HFF-Myc (cell line): ENCODE results near the gene HSDL1.

Source experiments
- DNase-seq: peaks from one replicate; pipeline ENCODE4 v3.0.0-alpha.2; 2011; ENCODE audit warnings: low read depth; ENCODE audit errors: extremely low read depth
- H3K4me3 ChIP-seq: replicated peaks from 2 replicates; pipeline ENCODE4 v1.5.1; 2011; ENCODE audit warnings: low read depth, mild to moderate bottlenecking, control low read depth, low read length
- TF ChIP-seq, protein P1 (sequence below): IDR thresholded peaks from 2 replicates; pipeline ENCODE4 v1.5.1; 2012; ENCODE audit warnings: mild to moderate bottlenecking, low read depth, low read length, control low read depth; ENCODE audit errors: missing control alignments

HSDL1 gene

DNA sequence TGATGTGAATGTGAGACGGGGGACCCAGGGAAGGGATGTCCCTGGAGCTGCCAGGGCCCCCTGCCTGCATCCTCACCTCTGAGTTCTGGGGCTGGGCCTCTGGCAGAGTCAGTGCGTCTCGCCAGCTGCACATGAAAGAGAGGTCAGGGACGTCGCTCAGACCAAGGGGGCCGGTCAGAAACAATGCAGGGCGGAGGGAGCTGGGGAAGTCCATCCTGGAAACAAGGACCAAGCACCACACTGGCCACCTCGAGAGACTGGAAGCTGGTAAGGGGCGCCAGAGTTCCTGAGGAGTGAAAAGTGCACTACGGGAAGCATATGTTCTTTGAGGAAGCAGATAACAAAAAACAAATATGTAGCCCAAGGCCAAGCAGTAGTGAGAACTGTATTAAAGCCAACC lies 39.8 kb upstream of the HSDL1 start:
- DNase-seq = no peak
- TF ChIP-seq, protein P1, sequence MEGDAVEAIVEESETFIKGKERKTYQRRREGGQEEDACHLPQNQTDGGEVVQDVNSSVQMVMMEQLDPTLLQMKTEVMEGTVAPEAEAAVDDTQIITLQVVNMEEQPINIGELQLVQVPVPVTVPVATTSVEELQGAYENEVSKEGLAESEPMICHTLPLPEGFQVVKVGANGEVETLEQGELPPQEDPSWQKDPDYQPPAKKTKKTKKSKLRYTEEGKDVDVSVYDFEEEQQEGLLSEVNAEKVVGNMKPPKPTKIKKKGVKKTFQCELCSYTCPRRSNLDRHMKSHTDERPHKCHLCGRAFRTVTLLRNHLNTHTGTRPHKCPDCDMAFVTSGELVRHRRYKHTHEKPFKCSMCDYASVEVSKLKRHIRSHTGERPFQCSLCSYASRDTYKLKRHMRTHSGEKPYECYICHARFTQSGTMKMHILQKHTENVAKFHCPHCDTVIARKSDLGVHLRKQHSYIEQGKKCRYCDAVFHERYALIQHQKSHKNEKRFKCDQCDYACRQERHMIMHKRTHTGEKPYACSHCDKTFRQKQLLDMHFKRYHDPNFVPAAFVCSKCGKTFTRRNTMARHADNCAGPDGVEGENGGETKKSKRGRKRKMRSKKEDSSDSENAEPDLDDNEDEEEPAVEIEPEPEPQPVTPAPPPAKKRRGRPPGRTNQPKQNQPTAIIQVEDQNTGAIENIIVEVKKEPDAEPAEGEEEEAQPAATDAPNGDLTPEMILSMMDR = no peak
- H3K4me3 ChIP-seq = no peak overlapping the region

DNA sequence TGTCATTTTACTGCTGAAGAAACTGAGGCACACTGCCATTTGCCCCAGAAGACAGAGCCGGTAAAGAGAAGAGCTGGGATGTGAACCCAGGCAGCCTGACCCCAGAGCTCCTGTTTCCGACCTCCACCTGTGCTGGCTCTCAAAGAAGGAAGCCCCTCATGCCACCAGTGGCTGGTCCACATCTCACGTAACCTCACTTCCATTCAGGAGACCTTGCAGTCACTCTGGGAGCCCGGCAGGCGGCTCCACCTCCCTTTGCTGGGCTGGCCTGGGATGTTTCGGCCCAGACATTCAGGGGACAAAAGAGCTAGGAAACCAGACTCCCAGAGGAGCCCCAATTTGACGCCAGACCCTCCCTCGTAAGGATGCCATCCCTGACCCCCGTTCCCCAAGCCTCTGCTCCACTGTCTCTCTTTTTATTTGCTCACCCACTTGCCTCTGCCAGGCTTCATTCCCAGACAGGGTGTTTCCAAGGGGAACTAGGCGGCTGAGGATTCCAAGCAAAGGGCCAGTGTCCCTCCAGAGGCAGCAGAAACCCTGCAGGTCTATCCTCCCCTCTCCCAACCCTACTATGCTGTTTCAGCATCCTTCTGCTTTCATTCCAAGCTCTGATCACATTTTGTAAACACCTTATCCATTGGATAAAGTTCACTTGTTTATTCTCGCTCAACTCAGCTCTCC lies 39.1 kb upstream of the HSDL1 start:
- DNase-seq = no peak
- TF ChIP-seq, protein P1 = no peak
- H3K4me3 ChIP-seq = no peak overlapping the region

DNA sequence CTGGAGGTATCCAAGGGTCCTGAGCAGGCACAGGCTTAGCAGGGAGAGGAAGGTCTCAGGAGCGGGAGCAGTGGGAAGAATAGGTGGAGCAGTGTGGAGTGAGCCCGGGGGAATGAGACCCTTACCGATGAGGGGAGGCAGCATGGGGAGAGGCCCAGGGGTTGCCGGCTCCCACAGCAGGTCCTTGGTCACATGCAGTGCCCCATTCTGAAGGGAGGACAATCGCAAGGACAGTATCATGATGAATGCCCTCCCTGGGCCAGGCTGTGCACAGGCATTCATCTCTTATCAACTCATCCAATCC lies 38.5 kb upstream of the HSDL1 start:
- TF ChIP-seq, protein P1 = no peak

DNA sequence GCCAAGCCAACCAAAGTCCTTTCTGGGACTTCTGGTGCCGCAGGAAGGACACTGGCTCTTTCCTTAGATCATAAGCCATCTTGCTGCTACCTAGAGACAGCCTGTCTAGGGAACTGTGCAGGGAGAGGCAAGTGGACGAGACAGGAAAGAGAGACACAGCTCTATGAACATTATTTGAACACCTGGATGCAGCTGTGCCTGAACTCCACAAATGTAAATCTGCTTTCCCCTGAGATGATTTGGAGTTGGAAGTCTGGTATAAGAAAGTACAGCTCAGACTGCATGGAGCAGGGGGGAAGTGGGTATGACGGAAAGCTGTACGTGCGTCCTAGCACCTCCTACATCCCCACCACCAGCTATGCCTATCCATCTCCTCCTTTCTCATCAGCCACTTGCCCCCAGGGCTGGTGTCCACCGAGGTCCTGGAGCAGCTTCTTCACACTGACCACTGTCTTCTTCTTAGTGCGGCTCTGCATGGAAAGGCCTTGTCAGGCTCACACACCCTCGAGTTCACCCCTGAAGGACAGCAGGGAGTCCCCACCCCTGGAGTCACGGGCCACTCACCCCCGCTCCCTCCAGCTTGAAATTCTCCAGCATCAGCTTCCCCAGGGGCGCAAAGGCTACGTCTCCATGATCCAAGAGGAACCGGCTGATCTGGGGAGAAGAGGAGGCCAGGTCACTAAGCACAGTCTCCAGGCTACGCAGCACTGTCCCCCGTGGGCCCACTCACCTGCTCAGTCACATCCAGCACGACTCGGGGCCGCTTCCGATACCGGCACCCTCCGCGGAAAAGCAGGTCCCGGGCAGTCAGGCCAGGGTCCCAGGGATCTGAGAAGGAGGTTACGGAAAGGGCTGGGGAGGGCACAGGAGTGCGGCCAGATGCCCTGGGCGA lies 37.9 kb upstream of the HSDL1 start:
- TF ChIP-seq, protein P1 = no peak
- DNase-seq = no peak
- H3K4me3 ChIP-seq = no peak overlapping the region

More for the DNA sequence above, 38.5 kb upstream of the HSDL1 start:
- H3K4me3 ChIP-seq = no peak overlapping the region
- DNase-seq = no peak

DNA sequence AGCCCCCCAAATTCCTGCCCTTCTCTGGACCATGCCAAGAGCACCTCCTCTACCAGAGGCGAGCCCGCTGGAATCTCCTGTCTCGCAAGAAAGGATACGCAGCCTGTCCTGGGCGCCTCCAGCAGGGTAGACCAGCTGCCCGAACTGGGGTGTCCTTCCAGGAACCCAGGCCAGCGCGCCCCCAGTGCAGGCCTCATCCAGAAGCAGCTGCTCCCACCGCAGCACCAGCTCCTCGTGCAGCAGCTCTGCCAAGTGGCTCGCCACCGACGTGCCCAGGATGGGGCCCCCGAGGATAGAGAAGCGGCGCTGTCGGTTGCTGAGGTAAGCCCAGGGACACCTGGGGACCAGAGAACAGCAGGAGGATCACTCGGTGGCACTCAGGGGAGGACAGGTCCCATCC lies 37.1 kb upstream of the HSDL1 start:
- H3K4me3 ChIP-seq = no peak overlapping the region
- TF ChIP-seq, protein P1 = no peak
- DNase-seq = no peak

DNA sequence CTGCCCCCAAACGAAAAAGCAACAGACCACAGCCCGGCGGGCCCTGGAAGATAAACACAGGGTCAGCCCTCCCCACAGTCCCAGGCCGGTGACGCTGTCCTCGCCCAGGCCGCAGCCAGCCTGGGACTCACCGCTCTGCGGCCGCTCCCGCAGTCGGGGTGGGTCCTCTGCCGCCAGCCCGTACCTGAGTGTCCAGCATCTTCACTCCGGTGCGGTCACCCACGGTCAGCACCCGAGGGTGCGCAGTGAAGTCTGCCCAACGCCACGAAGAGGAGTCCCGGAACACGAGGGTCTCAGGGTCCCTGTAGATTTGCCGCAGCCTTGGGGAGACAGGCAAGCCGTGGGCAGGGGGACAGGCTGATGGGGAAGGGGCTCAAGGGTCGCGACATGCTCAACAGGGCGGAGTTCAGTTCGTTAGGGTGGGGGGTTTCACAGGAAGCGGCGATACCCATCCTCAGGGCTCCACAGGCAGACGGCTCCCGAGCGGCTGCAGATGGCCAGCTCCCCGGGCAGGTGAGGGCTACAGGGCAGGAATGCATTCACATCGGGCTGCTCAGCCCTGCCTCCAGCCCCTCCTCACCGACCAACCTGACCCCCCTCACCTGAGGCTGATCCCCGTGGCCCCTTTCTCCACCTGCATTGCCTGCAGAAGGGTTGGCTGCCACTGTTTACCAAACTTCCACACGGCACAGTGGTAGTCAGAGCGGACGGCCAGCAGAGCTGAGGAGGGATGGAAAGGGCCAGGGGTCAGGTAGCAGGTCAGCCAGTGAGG lies 36.4 kb upstream of the HSDL1 start:
- no peak overlapping the region for H3K4me3 ChIP-seq
- TF ChIP-seq, protein P1 = no peak
- no peak for DNase-seq
